ENCODE measurements around the gene CDC14B. TPM values are rescaled to one million over a fixed set of nuclear protein-coding genes. Genes with fewer than 3 reads are reported as not detected.

Gene CDC14B
- total RNA-seq, 1 donor from 2014 or later, result 39.3 TPM

DNA sequence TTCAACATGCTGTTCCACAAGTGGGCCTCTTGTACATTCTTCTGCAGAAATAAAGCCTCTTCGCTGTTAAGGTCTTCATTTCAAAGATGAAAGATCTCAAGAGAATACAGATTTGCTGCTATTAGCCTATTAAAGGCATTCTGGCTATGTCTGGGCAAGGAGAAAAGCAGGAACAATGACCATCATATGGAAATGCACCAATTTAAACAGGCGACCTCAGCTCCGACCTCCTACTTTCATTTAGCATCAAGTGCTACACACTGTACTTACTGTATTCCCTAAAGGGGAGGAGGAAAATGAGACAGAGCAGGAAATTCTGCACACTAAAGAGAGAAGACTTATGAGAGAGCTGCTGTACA lies 104.9 kb downstream of the CDC14B start:
- no peak for DNase-seq (ENCODE audit: low spot score in 2 of 2, unreplicated experiment in 2 of 2)
- TF ChIP-seq, protein P1, sequence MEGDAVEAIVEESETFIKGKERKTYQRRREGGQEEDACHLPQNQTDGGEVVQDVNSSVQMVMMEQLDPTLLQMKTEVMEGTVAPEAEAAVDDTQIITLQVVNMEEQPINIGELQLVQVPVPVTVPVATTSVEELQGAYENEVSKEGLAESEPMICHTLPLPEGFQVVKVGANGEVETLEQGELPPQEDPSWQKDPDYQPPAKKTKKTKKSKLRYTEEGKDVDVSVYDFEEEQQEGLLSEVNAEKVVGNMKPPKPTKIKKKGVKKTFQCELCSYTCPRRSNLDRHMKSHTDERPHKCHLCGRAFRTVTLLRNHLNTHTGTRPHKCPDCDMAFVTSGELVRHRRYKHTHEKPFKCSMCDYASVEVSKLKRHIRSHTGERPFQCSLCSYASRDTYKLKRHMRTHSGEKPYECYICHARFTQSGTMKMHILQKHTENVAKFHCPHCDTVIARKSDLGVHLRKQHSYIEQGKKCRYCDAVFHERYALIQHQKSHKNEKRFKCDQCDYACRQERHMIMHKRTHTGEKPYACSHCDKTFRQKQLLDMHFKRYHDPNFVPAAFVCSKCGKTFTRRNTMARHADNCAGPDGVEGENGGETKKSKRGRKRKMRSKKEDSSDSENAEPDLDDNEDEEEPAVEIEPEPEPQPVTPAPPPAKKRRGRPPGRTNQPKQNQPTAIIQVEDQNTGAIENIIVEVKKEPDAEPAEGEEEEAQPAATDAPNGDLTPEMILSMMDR (IDR thresholded peaks at IDR 0.05; ENCODE audit: unreplicated experiment), result no peak

DNA sequence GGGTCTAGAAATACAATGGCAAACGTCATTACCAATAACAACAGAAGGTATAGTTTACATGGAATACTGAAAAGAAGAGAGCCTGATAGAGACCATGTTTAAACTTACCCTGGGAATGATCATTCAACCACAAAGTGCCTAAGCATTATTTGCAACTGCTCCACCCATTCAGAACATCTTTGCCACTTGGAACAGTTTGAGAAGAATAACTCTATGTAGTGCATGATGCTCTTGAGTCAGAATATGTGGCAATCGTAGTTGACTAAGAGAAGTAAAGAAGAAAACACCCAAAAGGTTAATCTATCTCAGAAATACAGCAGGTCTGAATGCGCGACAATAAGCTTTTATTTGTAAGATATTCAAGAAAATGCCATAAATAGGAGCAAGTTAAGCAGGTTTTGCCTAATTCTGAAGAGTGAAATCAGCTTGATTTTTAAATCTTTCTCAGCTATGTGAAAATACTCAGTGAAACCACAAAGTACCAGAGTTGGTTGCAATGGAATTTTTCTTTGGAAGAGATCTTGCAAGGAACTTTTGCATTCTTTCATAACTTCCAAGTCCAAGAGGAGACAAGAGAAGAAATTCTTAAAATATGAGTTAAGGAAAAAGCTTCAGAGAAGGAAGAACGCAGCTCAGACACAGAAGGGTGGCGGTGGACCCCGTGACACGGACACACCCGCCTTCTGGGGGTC lies 105.4 kb downstream of the CDC14B start:
- no peaks in the 10 kb centered on the region for H3K9me3 Mint-ChIP-seq
- H3K36me3 Mint-ChIP-seq, result peaks cover 19% of the 10 kb centered on the region
- H3K27me3 Mint-ChIP-seq (ENCODE audit: low read depth), result no peaks in the 10 kb centered on the region
- no peak overlapping the region for H3K4me3 Mint-ChIP-seq
- no peaks in the 10 kb centered on the region for H3K4me1 Mint-ChIP-seq
- no peak overlapping the region for H3K27ac Mint-ChIP-seq
- no peak for DNase-seq (ENCODE audit: low spot score in 2 of 2, unreplicated experiment in 2 of 2)
- TF ChIP-seq, protein P1 (IDR thresholded peaks at IDR 0.05; ENCODE audit: unreplicated experiment), result no peak

More for the DNA sequence above, 104.9 kb downstream of the CDC14B start:
- Mint-ChIP-seq H3K9me3 (no peaks in the 10 kb centered on the region), H3K4me3 (no peak overlapping the region), H3K27me3 (ENCODE audit: low read depth) (no peaks in the 10 kb centered on the region), H3K27ac (no peak overlapping the region), H3K4me1 (no peaks in the 10 kb centered on the region), H3K36me3 (peaks cover 19% of the 10 kb centered on the region)

DNA sequence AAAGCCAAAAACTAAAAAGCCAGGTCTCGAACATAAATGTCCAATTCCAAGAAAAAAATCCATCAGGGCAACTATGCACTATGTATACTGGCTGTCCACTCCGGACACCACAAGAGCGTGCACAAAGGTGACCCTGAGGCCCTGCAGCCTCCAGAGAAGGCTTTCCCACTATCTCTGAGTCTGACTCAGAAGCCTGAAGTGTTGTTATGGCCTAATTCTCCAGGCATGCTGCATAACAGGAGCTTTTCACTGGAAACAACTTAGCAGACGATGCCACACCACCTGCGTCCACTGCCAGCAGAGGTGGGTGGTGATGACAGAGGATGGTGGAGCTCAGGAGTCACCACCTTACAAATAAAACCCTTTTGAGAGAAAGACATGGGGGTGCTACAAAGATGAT lies 106.0 kb downstream of the CDC14B start:
- H3K4me3 Mint-ChIP-seq, result no peak overlapping the region
- no peaks in the 10 kb centered on the region for H3K27me3 Mint-ChIP-seq (ENCODE audit: low read depth)
- DNase-seq (ENCODE audit: low spot score in 2 of 2, unreplicated experiment in 2 of 2), result no peak
- no peaks in the 10 kb centered on the region for H3K9me3 Mint-ChIP-seq
- H3K4me1 Mint-ChIP-seq, result no peaks in the 10 kb centered on the region
- H3K36me3 Mint-ChIP-seq, result peaks cover 22% of the 10 kb centered on the region
- no peak overlapping the region for H3K27ac Mint-ChIP-seq
- TF ChIP-seq, protein P1 (IDR thresholded peaks at IDR 0.05; ENCODE audit: unreplicated experiment), result no peak

DNA sequence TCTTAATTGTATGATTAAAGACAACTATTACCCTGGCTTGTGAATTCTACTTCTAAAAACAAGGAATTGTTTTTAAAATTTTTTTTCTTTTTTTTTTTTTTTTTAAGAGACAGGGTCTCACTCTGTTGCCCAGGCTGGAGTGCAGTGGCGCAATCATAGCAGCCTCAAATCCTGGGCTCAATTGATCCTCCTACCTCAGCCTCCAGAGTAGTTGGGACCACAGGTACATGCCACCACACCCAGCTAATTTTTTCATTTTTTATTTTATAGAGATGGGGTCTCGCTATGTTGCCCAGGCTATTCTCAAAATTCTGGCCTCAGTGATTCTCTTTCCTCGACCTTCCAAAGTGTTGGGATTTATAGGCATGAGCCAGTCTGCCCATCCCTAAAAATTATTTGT lies 107.4 kb downstream of the CDC14B start:
- Mint-ChIP-seq H3K27me3 (ENCODE audit: low read depth) (no peaks in the 10 kb centered on the region), H3K4me3 (no peak overlapping the region), H3K4me1 (no peaks in the 10 kb centered on the region), H3K36me3 (peaks cover 18% of the 10 kb centered on the region), H3K9me3 (no peaks in the 10 kb centered on the region), H3K27ac (no peak overlapping the region)
- no peak for DNase-seq (ENCODE audit: low spot score in 2 of 2, unreplicated experiment in 2 of 2)
- TF ChIP-seq, protein P1 (IDR thresholded peaks at IDR 0.05; ENCODE audit: unreplicated experiment), result no peak

DNA sequence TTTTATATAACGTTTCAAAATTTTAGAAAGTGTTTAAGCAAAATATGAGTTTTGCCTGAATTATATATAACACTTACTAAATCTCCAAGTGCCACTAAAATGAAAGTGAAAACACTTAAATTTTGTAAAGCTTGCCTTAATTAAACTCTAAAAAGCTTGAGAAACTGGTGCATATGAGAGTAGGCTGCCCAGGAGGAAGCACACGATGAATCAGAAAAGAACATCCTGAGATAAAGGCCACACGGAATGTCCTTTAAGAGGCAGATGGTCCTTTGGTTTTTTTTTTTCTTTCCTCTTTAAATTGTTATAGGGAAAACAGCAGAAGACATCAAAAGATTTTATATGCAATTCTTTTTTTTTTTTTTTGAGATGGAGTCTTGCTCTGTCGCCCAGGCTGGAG lies 109.4 kb downstream of the CDC14B start:
- Mint-ChIP-seq H3K27me3 (ENCODE audit: low read depth) (no peaks in the 10 kb centered on the region), H3K36me3 (peaks cover 24% of the 10 kb centered on the region), H3K27ac (no peak overlapping the region), H3K4me3 (no peak overlapping the region), H3K9me3 (no peaks in the 10 kb centered on the region), H3K4me1 (no peaks in the 10 kb centered on the region)
- DNase-seq (ENCODE audit: low spot score in 2 of 2, unreplicated experiment in 2 of 2), result no peak
- TF ChIP-seq, protein P1 (IDR thresholded peaks at IDR 0.05; ENCODE audit: unreplicated experiment), result no peak
